ENCODE data around the gene APAF1. TPM values are rescaled to one million over a fixed set of nuclear protein-coding genes. Genes with fewer than 3 reads are reported as not detected.

The APAF1 gene
- total and polyA plus RNA-seq, 5 donors from 2014 or later, result 4.9 to 28.5 (median 7.3) TPM

DNA sequence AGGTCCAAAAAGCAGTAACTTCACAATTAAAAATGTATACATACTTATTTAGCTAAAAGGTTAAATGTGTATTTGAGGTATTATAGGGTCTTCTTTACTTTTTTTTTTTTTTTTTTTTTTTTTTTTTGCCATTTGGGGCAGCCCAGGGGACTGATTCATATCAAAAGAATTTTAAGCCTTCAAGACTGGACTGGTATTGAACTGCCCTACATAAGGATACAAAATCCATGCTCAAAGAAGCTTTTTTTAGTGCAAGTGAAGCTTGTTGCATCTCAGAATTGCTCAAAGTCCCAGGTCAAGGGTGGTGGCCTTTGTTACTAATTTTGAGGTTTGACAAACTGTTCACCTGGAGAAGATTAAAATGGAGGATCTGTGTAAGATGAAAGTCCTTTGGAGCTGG lies 124.0 kb downstream of the APAF1 start:
- Histone ChIP-seq H3K36me3 (ENCODE audit: control insufficient read depth, insufficient read depth, low read length) (no peaks in the 10 kb centered on the region), H3K27ac (ENCODE audit: insufficient read depth, low read length, poor library complexity, severe bottlenecking) (no peak overlapping the region), H3K4me1 (ENCODE audit: control insufficient read depth, insufficient read depth, low read length, poor library complexity, severe bottlenecking) (no peaks in the 10 kb centered on the region), H3K9me3 (ENCODE audit: control insufficient read depth in 2 of 2, low read length in 2 of 2) (no peaks in the 10 kb centered on the region), H3K27me3 (ENCODE audit: control insufficient read depth, insufficient read depth, low read length) (no peaks in the 10 kb centered on the region), H3K4me3 (ENCODE audit: low read depth, low read length) (no peak overlapping the region)
- no peak overlapping the region for H3K4me3 Mint-ChIP-seq
- no peaks in the 10 kb centered on the region for H3K27me3 Mint-ChIP-seq
- peaks cover 0 to 3% (median 0%) of the 10 kb centered on the region in 7 donors for H3K9me3 Mint-ChIP-seq
- no peak for DNase-seq
- peaks cover 0 to 7% (median 1%) of the 10 kb centered on the region in 4 donors for H3K4me1 Mint-ChIP-seq
- no peak overlapping the region for H3K27ac Mint-ChIP-seq
- ATAC-seq (ENCODE audit: low read depth in 2 of 2), result no peak
- H3K36me3 Mint-ChIP-seq, result peaks cover 5% of the 10 kb centered on the region

DNA sequence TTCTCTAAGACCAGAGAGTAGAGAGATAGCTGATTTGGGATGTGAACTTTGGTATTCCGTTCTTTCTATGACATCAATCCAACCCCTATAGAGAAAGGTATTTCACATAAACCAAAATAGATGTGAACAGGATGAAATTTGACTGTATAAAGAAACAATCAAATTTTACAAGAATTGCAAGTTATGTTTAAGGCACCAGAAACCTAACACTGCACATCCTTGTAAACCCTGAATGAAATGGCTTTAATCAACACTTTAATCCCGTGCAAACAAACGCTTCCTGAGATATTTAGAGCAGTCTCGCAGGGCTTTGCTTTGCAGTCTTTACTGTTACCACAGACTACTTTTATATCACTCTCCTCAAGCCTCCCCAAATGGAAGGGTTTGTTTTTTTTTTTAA lies 125.1 kb downstream of the APAF1 start:
- Mint-ChIP-seq H3K27me3 (no peaks in the 10 kb centered on the region), H3K4me1 (peaks cover 0 to 7% (median 1%) of the 10 kb centered on the region in 4 donors), H3K36me3 (peaks cover 5% of the 10 kb centered on the region), H3K9me3 (peaks cover 0 to 3% (median 0%) of the 10 kb centered on the region in 7 donors), H3K27ac (no peak overlapping the region), H3K4me3 (no peak overlapping the region)
- Histone ChIP-seq H3K27ac (ENCODE audit: insufficient read depth, low read length, poor library complexity, severe bottlenecking) (no peak overlapping the region), H3K4me1 (ENCODE audit: control insufficient read depth, insufficient read depth, low read length, poor library complexity, severe bottlenecking) (no peaks in the 10 kb centered on the region), H3K27me3 (ENCODE audit: control insufficient read depth, insufficient read depth, low read length) (no peaks in the 10 kb centered on the region), H3K4me3 (ENCODE audit: low read depth, low read length) (no peak overlapping the region), H3K36me3 (ENCODE audit: control insufficient read depth, insufficient read depth, low read length) (no peaks in the 10 kb centered on the region), H3K9me3 (ENCODE audit: control insufficient read depth in 2 of 2, low read length in 2 of 2) (no peaks in the 10 kb centered on the region)
- ATAC-seq (ENCODE audit: low read depth in 2 of 2) (no peak), DNase-seq (no peak)

DNA sequence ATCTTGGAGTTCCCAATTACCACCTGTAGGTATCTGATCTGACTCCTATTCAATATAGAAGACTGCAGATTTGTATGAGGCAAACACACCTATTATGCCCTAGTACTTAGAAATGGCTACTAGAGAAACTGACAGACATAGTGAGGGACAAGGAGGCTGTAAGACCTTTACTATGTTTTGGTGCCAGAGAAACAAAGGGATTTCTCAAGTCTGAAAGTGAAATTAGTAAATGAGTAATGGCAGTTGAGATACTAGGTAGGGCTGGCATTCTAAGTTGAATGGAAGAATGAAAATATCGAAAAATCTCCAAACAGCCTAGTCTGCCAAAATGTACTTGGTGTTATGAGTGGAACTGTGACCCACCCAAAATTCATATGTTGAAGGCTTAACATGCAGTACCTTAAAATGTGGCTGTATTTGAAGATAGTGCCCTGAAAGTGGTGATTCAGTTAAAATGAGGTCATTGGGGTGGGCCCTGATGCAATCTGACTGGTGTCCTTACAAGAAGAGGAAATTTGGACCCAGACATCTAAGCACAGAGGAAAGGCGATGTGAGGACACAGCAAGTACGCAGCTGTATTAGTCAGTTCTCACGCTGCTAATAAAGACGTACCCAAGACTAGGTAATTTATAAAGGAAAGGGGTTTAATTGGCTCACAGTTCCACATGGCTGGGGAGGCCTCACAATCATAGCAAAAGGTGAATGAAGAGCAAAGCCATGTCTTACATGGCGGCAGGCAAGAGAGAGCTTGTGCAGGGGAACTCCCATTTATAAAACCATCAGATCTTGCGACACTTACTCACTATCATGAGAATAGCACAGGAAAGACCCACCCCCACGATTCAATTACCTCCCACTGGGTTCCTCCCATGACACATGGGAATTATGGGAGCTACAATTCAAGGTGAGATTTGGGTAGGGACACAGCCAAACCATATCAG lies 127.0 kb downstream of the APAF1 start:
- ATAC-seq (ENCODE audit: low read depth in 2 of 2) (no peak), DNase-seq (no peak)
- no peaks in the 10 kb centered on the region for H3K27me3 ChIP-seq (ENCODE audit: control insufficient read depth, insufficient read depth, low read length)
- H3K9me3 Mint-ChIP-seq, result peaks cover 0 to 3% (median 0%) of the 10 kb centered on the region in 7 donors
- H3K4me3 ChIP-seq (ENCODE audit: low read depth, low read length), result no peak overlapping the region
- peak overlapping the region in 1 of 4 donors; percentile 76 for H3K4me3 Mint-ChIP-seq
- H3K9me3 ChIP-seq (ENCODE audit: control insufficient read depth in 2 of 2, low read length in 2 of 2), result no peaks in the 10 kb centered on the region
- H3K36me3 ChIP-seq (ENCODE audit: control insufficient read depth, insufficient read depth, low read length), result no peaks in the 10 kb centered on the region
- no peaks in the 10 kb centered on the region for H3K27me3 Mint-ChIP-seq
- H3K27ac ChIP-seq (ENCODE audit: insufficient read depth, low read length, poor library complexity, severe bottlenecking), result no peak overlapping the region
- peaks cover 0 to 7% (median 1%) of the 10 kb centered on the region in 4 donors for H3K4me1 Mint-ChIP-seq
- peaks cover 5% of the 10 kb centered on the region for H3K36me3 Mint-ChIP-seq
- H3K4me1 ChIP-seq (ENCODE audit: control insufficient read depth, insufficient read depth, low read length, poor library complexity, severe bottlenecking), result no peaks in the 10 kb centered on the region
- H3K27ac Mint-ChIP-seq, result peak overlapping the region in 1 of 3 donors; percentile 80

DNA sequence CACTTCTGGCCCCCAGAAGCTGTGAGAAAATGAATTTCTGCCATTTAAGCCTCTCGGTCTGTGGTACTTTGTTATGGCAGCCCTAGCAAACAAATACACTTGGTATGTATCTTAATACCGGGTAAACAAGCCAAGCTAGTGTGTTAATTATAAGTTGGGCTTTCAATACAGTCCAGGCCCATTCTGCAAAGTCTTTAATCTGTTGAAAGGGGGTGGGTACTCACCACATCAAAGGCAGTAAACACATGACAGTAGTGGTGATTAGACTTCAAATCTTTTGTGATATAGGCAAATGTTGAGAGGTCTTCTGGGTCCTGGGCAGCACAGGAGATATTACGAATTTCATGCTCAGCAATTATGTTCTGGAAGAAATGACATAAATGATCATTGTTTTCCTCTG lies 127.7 kb downstream of the APAF1 start:
- no peaks in the 10 kb centered on the region for H3K36me3 ChIP-seq (ENCODE audit: control insufficient read depth, insufficient read depth, low read length)
- Mint-ChIP-seq H3K9me3 (peaks cover 0 to 3% (median 0%) of the 10 kb centered on the region in 7 donors), H3K27ac (no peak overlapping the region), H3K36me3 (peaks cover 5% of the 10 kb centered on the region), H3K27me3 (no peaks in the 10 kb centered on the region), H3K4me1 (peaks cover 0 to 7% (median 1%) of the 10 kb centered on the region in 4 donors), H3K4me3 (no peak overlapping the region)
- DNase-seq, result no peak
- no peaks in the 10 kb centered on the region for H3K4me1 ChIP-seq (ENCODE audit: control insufficient read depth, insufficient read depth, low read length, poor library complexity, severe bottlenecking)
- no peaks in the 10 kb centered on the region for H3K9me3 ChIP-seq (ENCODE audit: control insufficient read depth in 2 of 2, low read length in 2 of 2)
- no peaks in the 10 kb centered on the region for H3K27me3 ChIP-seq (ENCODE audit: control insufficient read depth, insufficient read depth, low read length)
- H3K27ac ChIP-seq (ENCODE audit: insufficient read depth, low read length, poor library complexity, severe bottlenecking), result no peak overlapping the region
- no peak for ATAC-seq (ENCODE audit: low read depth in 2 of 2)
- H3K4me3 ChIP-seq (ENCODE audit: low read depth, low read length), result no peak overlapping the region

DNA sequence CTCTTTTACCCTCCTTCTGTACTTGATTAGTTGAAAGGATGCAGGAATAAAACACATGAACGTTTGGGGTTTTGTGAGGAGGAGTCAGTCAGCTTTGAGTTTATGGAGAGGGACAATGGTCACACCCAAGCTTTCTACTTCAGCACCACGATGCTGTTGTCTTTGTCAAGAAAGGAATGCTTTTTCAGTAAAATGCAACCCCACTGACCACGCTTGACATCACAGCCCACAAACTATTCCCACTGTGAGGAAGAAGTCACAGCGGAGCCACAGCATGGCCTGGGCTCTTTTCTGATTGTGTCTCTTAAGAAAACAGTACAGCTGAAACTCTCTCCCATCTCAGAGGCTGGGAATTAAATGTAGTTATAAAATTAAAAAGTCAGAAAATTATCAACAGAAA lies 135.2 kb downstream of the APAF1 start:
- H3K27ac ChIP-seq (ENCODE audit: insufficient read depth, low read length, poor library complexity, severe bottlenecking), result no peak overlapping the region
- H3K9me3 ChIP-seq (ENCODE audit: control insufficient read depth in 2 of 2, low read length in 2 of 2), result no peaks in the 10 kb centered on the region
- Mint-ChIP-seq H3K27me3 (peaks cover 5% of the 10 kb centered on the region), H3K36me3 (no peaks in the 10 kb centered on the region), H3K27ac (no peak overlapping the region), H3K4me3 (no peak overlapping the region), H3K9me3 (peaks cover 0 to 4% (median 0%) of the 10 kb centered on the region in 7 donors), H3K4me1 (no peaks in the 10 kb centered on the region)
- H3K27me3 ChIP-seq (ENCODE audit: control insufficient read depth, insufficient read depth, low read length), result peaks cover 12% of the 10 kb centered on the region
- DNase-seq (no peak), ATAC-seq (ENCODE audit: low read depth in 2 of 2) (no peak)
- no peaks in the 10 kb centered on the region for H3K36me3 ChIP-seq (ENCODE audit: control insufficient read depth, insufficient read depth, low read length)
- no peak overlapping the region for H3K4me3 ChIP-seq (ENCODE audit: low read depth, low read length)
- no peaks in the 10 kb centered on the region for H3K4me1 ChIP-seq (ENCODE audit: control insufficient read depth, insufficient read depth, low read length, poor library complexity, severe bottlenecking)

DNA sequence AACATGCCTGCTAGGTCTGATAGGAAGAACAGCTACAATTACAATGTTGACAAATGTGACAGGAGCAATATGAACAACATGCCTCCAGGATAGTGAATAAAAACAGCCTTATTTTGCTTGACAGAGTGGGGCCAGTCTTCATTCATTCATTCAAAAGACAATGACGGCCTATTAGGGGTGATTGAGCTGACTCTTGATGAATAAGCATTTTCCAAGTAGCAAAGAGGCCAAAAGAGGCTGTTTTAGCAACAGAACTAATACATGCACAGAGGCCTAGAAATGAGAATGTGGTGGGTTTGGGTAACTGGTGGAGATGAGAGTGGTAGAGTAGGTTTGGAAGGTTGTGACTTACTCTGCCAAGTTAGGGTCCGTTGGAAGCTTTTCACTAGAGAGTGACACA lies 138.3 kb downstream of the APAF1 start:
- no peak for DNase-seq
- Mint-ChIP-seq H3K4me3 (no peak overlapping the region), H3K4me1 (no peaks in the 10 kb centered on the region), H3K36me3 (no peaks in the 10 kb centered on the region), H3K9me3 (peaks cover 0 to 4% (median 0%) of the 10 kb centered on the region in 7 donors), H3K27ac (no peak overlapping the region), H3K27me3 (peaks cover 13% of the 10 kb centered on the region)
- no peak for ATAC-seq (ENCODE audit: low read depth in 2 of 2)
- no peaks in the 10 kb centered on the region for H3K9me3 ChIP-seq (ENCODE audit: control insufficient read depth in 2 of 2, low read length in 2 of 2)
- H3K27ac ChIP-seq (ENCODE audit: insufficient read depth, low read length, poor library complexity, severe bottlenecking), result no peak overlapping the region
- H3K36me3 ChIP-seq (ENCODE audit: control insufficient read depth, insufficient read depth, low read length), result no peaks in the 10 kb centered on the region
- no peak overlapping the region for H3K4me3 ChIP-seq (ENCODE audit: low read depth, low read length)
- peaks cover 12% of the 10 kb centered on the region for H3K27me3 ChIP-seq (ENCODE audit: control insufficient read depth, insufficient read depth, low read length)
- H3K4me1 ChIP-seq (ENCODE audit: control insufficient read depth, insufficient read depth, low read length, poor library complexity, severe bottlenecking), result no peaks in the 10 kb centered on the region
